Epithelial cell of proximal tubule (primary cell): ENCODE measurements around the gene SPRN. TPM values are rescaled to one million over a fixed set of nuclear protein-coding genes. Genes with fewer than 3 reads are reported as not detected.

Experiments
- DNase-seq: peaks from one replicate; pipeline ENCODE4 v3.0.0-alpha.2; 2011; ENCODE audit warnings: low read depth
- H3K4me3 ChIP-seq: 2 replicates; pipeline ENCODE4 v1.5.1; 2011; ENCODE audit warnings: low read depth, mild to moderate bottlenecking, low read length
- CTCF ChIP-seq: conservative IDR thresholded peaks from 2 replicates; pipeline ENCODE4 v1.5.1; 2012; ENCODE audit warnings: low read depth, mild to moderate bottlenecking, low read length
- total RNA-seq: library from RNA; depleted of rRNA; stranded (reverse); fragments of >200 nt; gene quantifications from 2 replicates; pipeline ENCODE4 v1.2.3, GENCODE V29; 2015

SPRN gene
- total RNA-seq, 1 donor from 2014 or later = 0.12 TPM

- DNase-seq = no peak
- peak within 1 kb of the TSS; percentile 99 for H3K4me3 ChIP-seq
- no peak for TF ChIP-seq CTCF
Measured at GRCh38 chr10:133394064-133394663, 30.3 kb downstream of the SPRN start, which contains the start of gene MTG1. TSS of gene MTG1 (plus strand) at chr10:133394157. CDS start at chr10:133394221, 64 bp downstream.

GRCh38 chr10:133393401-133394063, 30.9 kb downstream of the SPRN start:
- no peak for TF ChIP-seq CTCF
- H3K4me3 ChIP-seq = peak overlapping the region; percentile 99
- no peak for DNase-seq

- no peak for DNase-seq
- no peak for TF ChIP-seq CTCF
- H3K4me3 ChIP-seq = no peak overlapping the region
Measured at GRCh38 chr10:133391761-133392518, 32.5 kb downstream of the SPRN start.

- no peak overlapping the region for H3K4me3 ChIP-seq
- DNase-seq = no peak
- TF ChIP-seq CTCF = no peak
Measured at GRCh38 chr10:133391249-133391635, 33.2 kb downstream of the SPRN start.

- no peak for TF ChIP-seq CTCF
Measured at GRCh38 chr10:133390597-133391248, 33.7 kb downstream of the SPRN start.

GRCh38 chr10:133388973-133389818, 35.2 kb downstream of the SPRN start:
- no peak for TF ChIP-seq CTCF
- no peak for DNase-seq
- H3K4me3 ChIP-seq = no peak overlapping the region

More at GRCh38 chr10:133390597-133391248, 33.7 kb downstream of the SPRN start:
- no peak for DNase-seq
- no peak overlapping the region for H3K4me3 ChIP-seq
